ENCODE results near the gene SNRPD3.
"Not testable (repeated sequence)": the region's sequence is repeated elsewhere in the genome, so short reads cannot be mapped to it uniquely, and the experiment has no call there.

The SNRPD3 gene

GRCh38 chr22:24621244-24621643 is 65.4 kb downstream of the SNRPD3 start:
- DNase-seq (ENCODE audit: low read depth), result not testable (repeated sequence)

GRCh38 chr22:24622596-24622995 is 66.8 kb downstream of the SNRPD3 start:
- DNase-seq (ENCODE audit: low read depth), result not testable (repeated sequence)

Data from activated gamma-delta T cell treated with anti-CD3 and anti-CD28 coated beads, Interleukin-2, amount 50 U/mL, for 16 hours (primary cell).